Measurements from ENCODE around the gene TTLL11.
"Not testable (repeated sequence)": the region's sequence is repeated elsewhere in the genome, so short reads cannot be mapped to it uniquely, and the experiment has no call there.

The TTLL11 gene

GRCh38 chr9:121983736-121984135, 109.4 kb downstream of the TTLL11 start:
- DNase-seq (ENCODE audit: low read depth), result no peak
- H3K4me3 ChIP-seq (ENCODE audit: control insufficient read depth, low read depth, low read length), result no peak overlapping the region

GRCh38 chr9:121981118-121981883, 111.8 kb downstream of the TTLL11 start:
- no peak overlapping the region for H3K4me3 ChIP-seq (ENCODE audit: control insufficient read depth, low read depth, low read length)
- no peak for TF ChIP-seq CTCF (conservative IDR thresholded peaks at IDR 0.05; ENCODE audit: control insufficient read depth, insufficient read depth, low read depth, low read length)
- DNase-seq (ENCODE audit: low read depth), result no peak

More at GRCh38 chr9:121983736-121984135, 109.4 kb downstream of the TTLL11 start:
- no peak for TF ChIP-seq CTCF (conservative IDR thresholded peaks at IDR 0.05; ENCODE audit: control insufficient read depth, insufficient read depth, low read depth, low read length)

GRCh38 chr9:121980665-121981064, 112.4 kb downstream of the TTLL11 start:
- not testable (repeated sequence) for DNase-seq (ENCODE audit: low read depth); H3K4me3 ChIP-seq (ENCODE audit: control insufficient read depth, low read depth, low read length)

- DNase-seq (ENCODE audit: low read depth), result no peak
- no peak overlapping the region for H3K4me3 ChIP-seq (ENCODE audit: control insufficient read depth, low read depth, low read length)
- no peak for TF ChIP-seq CTCF (conservative IDR thresholded peaks at IDR 0.05; ENCODE audit: control insufficient read depth, insufficient read depth, low read depth, low read length)
These were observed 113.4 kb downstream of the TTLL11 start for GRCh38 chr9:121979736-121980135.

GRCh38 chr9:121976751-121977150, 116.4 kb downstream of the TTLL11 start:
- no peak for TF ChIP-seq CTCF (conservative IDR thresholded peaks at IDR 0.05; ENCODE audit: control insufficient read depth, insufficient read depth, low read depth, low read length)
- no peak overlapping the region for H3K4me3 ChIP-seq (ENCODE audit: control insufficient read depth, low read depth, low read length)
- DNase-seq (ENCODE audit: low read depth), result peak; percentile 95

GRCh38 chr9:121975801-121976277, 117.3 kb downstream of the TTLL11 start:
- TF ChIP-seq CTCF (conservative IDR thresholded peaks at IDR 0.05; ENCODE audit: control insufficient read depth, insufficient read depth, low read depth, low read length), result no peak
- no peak overlapping the region for H3K4me3 ChIP-seq (ENCODE audit: control insufficient read depth, low read depth, low read length)
- peak; percentile 58 for DNase-seq (ENCODE audit: low read depth)

- DNase-seq (ENCODE audit: low read depth), result no peak
- TF ChIP-seq CTCF (conservative IDR thresholded peaks at IDR 0.05; ENCODE audit: control insufficient read depth, insufficient read depth, low read depth, low read length), result no peak
These were observed 118.7 kb downstream of the TTLL11 start for GRCh38 chr9:121974421-121974820.

More at GRCh38 chr9:121974421-121974820, 118.7 kb downstream of the TTLL11 start:
- H3K4me3 ChIP-seq (ENCODE audit: control insufficient read depth, low read depth, low read length), result no peak overlapping the region

Measured in fibroblast of mammary gland (primary cell).